DMS53 treated with DMSO at 0.1 percent for 48 hours (cell line): ENCODE measurements around the gene CHRND.

Experiments used
- DNase-seq: peaks from one replicate; lab custom pipeline; 2025; ENCODE audit not compliant: unreplicated experiment; lab: John Stamatoyannopoulos, UW

Gene CHRND

GRCh38 chr2:232487385-232488096 lies 38.4 kb upstream of the CHRND start, which contains the start of gene ECEL1:
Gene ECEL1 (minus strand): TSS chr2:232487834. CDS start chr2:232486653, 1,181 bp downstream.
- DNase-seq: no peak

DNA sequence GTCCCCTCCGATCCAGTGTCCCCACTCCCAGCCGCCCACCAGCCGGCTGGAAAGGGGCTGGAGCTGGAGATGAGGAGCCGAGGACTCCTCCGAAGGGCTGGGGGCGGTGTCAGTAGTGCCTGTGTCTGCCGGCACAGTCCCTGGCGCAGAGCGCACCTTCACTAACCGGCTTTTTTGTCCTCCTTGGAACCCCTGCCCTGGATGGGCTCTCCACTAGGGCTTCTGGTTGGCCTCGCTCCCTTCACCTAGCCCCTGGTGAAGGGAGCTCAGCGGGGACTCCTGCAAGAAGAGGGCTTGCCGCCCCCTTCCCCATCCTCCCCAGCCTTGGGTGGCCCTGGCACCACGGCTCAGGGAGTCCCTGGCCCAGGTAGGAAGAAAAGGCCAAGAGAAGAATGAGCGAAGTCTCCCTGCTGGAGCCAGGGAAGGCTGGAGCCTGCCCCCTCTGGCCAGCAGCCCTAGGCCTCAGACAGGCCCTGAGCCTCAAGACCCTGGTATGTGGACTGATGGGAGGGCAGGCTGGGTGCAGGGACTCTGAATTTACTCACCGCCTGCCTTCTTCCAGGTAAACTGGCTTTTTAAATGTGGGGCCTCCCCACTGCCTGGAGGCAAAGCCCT lies 37.8 kb upstream of the CHRND start:
- no peak for DNase-seq

- DNase-seq: no peak
These were observed 37.1 kb upstream of the CHRND start for GRCh38 chr2:232488721-232489300.

DNA sequence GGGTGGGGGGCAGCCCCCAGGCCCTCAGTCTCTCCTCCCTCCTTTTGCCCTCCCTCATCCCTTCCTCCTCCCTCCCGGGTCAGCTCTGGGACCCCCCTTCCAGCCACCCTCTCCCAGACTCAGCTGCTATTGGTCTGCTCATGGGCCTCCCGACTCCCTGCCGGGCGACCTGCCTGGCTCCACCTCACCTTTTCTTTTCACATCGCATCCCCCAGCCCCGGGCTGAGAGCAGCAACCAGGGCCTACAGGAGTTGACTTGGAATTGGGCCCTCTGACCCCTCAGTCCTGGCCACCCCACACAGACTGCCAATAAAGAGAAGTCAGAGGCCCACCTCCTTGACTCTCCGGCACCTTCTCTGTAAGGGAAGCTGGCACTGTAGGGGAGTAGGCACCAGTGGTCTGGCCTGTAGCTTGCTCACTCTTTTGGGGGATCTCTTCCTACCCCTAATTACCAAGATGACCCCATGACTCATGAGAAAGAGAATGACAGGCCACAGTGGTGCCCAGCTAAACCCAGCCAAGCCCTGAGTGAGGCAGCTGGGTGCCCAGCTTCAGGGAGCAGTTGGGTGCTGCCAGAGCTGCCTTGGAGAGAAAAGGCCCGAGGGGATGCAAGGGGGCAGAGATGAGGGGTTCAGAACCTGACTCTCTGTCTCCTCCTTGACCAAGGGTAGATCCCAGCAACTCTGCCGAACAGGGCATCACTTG lies 36.3 kb upstream of the CHRND start:
- no peak for DNase-seq

DNA sequence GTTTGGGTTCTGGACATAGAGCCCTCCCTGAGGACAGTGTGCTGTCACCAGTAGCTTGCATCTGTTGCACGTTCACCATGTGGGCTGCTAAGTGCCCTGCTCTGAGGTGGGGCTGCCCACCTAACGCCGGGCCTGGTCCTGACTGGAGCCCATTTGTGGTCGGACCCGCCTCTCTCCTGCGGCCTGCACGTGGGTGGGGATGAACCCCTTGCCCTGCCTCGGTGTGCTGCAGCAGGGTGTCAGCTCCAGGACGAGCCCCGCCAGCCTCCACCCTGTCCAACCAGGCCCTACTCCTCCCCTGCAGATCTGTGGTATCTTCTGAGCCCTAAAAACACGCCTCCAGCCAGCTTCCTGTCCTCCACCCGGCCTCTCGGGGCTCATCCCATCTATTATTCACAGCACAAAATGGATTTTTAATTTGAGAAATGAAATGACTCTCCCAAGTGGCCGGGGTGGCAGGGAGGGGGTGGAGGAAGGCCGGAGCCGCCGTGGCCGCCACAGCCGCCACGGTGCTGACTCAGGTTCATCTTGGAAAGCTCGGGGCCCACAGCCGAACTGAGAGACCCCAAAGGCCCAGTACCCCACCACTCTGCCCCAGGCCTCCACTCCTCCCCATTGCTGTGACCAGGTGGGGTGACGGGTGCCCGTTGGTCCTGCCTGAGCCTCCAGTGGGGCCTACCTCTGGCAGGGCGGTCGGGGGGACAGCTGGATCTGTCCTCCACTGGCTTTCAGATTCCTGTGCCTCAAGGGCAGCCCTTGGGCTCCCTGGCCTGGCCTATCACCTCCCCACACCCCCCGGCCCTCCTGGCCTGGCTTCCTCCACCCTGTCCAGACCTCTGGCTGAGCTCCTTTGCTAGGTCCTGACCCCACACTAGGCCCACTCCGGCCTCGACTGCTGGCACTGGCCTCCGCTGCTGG lies 35.5 kb upstream of the CHRND start:
- DNase-seq: no peak

- no peak for DNase-seq
These were observed 34.7 kb upstream of the CHRND start for GRCh38 chr2:232491139-232491780.

DNA sequence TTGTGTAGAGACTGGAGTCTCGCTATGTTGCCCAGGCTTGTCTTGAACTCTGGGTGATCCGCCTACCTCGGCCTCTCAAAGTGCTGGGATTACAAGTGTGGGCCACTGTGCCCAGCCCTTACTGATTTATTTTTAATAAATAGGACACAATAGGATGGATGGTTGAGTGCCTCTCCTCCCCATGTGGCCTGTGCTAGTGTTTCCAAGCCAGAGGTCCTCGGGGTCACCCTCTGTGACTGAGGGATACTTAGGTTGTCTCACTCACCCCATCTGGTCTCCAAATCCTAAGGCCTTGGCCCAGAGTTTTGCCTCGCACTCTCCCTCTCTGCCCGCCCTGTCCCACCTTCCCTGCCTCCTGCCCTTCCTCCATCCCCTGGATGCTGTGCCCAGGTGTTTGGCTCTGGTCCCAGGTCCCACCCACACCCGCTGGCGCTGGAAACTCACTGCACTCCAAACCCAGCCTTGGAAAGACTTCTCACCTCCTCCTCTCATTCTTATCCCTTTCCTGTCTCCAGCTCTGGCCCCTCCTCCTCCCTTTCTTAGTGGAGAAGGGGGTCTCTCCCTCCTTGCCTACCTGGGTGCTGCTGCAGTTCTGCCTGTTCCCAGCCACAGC lies 33.6 kb upstream of the CHRND start:
- no peak for DNase-seq

- no peak for DNase-seq
These were observed 32.8 kb upstream of the CHRND start for GRCh38 chr2:232492963-232493700.

DNA sequence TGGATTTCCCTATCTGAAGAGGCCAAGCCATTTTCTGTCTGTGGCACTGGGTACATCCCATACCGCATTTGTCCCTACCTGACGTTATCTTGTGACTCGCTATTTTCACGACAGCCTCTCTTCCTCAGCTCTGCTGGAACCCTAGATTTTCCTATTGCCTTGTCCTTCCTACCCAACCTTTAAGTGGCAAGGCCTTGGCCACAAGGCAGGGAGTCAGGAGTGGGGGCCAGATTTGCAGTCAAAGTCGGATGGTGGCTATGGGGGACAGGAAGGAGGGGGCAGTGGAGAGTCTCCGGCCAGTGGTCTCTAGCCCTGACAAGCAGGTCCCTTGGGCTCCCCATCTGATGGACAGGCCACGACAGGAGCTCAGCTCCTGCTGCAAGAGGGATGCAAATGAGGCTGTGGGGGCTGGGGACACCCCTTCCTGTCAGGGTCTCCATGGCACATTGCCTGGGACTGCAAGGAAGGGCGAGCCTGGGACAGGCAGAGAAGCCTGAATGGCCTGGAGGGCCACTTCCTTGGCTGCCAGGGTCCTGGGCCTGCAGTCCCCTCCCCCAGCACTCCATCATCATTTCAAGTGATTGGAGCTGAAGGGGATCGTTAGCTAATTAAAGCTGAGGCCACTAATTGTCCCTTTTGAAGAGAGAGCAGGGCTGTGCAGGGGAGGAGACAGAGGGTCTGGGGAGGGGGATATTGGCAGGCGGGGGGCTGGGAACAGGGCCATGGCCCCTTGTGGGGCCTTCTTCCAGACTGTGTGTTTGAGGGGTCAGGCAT lies 32.1 kb upstream of the CHRND start:
- DNase-seq: no peak

GRCh38 chr2:232494542-232494941 lies 31.4 kb upstream of the CHRND start:
- DNase-seq: no peak

GRCh38 chr2:232495292-232495691 lies 30.7 kb upstream of the CHRND start:
- DNase-seq: no peak

- no peak for DNase-seq
These were observed 29.3 kb upstream of the CHRND start for GRCh38 chr2:232496501-232497270.

DNA sequence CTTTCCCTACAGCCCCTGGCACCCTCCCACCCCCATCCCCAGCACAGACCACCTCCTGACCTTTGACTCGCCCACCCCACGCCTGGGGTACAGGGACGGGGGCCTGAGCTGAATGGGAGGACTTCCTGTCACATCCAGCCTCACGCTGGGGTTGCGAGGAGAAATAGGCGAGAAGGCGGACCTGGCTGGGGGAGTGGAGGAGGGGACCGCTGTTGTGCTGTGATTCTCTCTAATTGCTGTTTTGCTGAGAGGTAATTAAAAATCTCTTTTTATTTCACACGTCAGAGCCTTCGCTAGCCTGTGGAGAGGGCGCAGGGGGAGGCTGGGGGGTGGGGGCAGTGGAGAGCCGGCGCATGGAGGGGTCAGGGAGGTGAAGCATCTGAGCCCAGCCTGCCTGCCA lies 28.6 kb upstream of the CHRND start:
- no peak for DNase-seq

GRCh38 chr2:232498452-232498851 lies 27.5 kb upstream of the CHRND start:
- DNase-seq: no peak

DNA sequence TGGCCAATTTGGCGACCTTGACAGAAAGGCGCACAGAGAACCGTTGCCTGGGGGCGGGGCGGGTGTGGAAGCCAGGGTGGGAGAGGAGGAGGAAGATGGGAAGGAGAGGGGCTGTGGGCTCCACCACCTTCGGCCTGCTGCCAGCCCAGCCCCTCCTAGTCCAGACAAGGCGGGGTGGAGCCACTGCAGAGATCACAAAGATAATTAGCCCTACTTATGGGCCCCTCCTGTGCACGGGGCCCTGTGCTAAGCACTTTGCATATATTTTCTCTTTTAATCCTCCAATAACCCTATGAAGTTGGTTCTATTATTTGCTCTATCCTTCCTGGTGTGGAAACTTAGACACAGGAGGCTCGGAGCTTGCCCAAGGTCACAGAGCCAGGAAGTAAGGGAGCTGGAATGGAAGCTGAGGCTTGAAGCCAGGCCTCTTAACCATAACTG lies 24.6 kb upstream of the CHRND start:
- DNase-seq: no peak

- no peak for DNase-seq
These were observed 24.1 kb upstream of the CHRND start for GRCh38 chr2:232501794-232502390.

- DNase-seq: no peak
These were observed 23.4 kb upstream of the CHRND start for GRCh38 chr2:232502511-232502910.
